Measurements from ENCODE around the gene HS2ST1.
"Not testable (repeated sequence)": the region's sequence is repeated elsewhere in the genome, so short reads cannot be mapped to it uniquely, and the experiment has no call there.

The HS2ST1 gene

GRCh38 chr1:87028576-87028975 is 114.1 kb downstream of the HS2ST1 start:
- no peak for DNase-seq

GRCh38 chr1:87030740-87031690 is 116.6 kb downstream of the HS2ST1 start:
- DNase-seq, result no peak

- DNase-seq, result no peak
These were observed 119.9 kb downstream of the HS2ST1 start for GRCh38 chr1:87034351-87034750.

- no peak for DNase-seq
These were observed 124.7 kb downstream of the HS2ST1 start for GRCh38 chr1:87039096-87039495.

- no peak for DNase-seq
These were observed 127.8 kb downstream of the HS2ST1 start for GRCh38 chr1:87042111-87042811.

- DNase-seq, result no peak
These were observed 130.0 kb downstream of the HS2ST1 start for GRCh38 chr1:87044424-87044823.

GRCh38 chr1:87044840-87045239 is 130.4 kb downstream of the HS2ST1 start:
- DNase-seq, result peak; percentile 48 to 71

- DNase-seq, result peak; percentile 61 to 64
These were observed 131.4 kb downstream of the HS2ST1 start for GRCh38 chr1:87045761-87046304.

- DNase-seq, result no peak
These were observed 132.5 kb downstream of the HS2ST1 start for GRCh38 chr1:87046951-87047350.

- DNase-seq, result no peak
These were observed 133.8 kb downstream of the HS2ST1 start for GRCh38 chr1:87048237-87048636.

- DNase-seq, result no peak
These were observed 137.5 kb downstream of the HS2ST1 start for GRCh38 chr1:87051965-87052364.

GRCh38 chr1:87052400-87052799 is 138.0 kb downstream of the HS2ST1 start:
- DNase-seq, result no peak

- DNase-seq, result no peak
These were observed 138.5 kb downstream of the HS2ST1 start for GRCh38 chr1:87052961-87053360.

GRCh38 chr1:87053446-87053845 is 139.0 kb downstream of the HS2ST1 start:
- no peak for DNase-seq

- DNase-seq, result no peak
These were observed 142.5 kb downstream of the HS2ST1 start for GRCh38 chr1:87056974-87057373.

- DNase-seq, result no peak
These were observed 143.9 kb downstream of the HS2ST1 start for GRCh38 chr1:87058343-87058649.

GRCh38 chr1:87061742-87062156 is 147.3 kb downstream of the HS2ST1 start:
- no peak for DNase-seq

- no peak for DNase-seq
These were observed 148.3 kb downstream of the HS2ST1 start for GRCh38 chr1:87062687-87063086.

- DNase-seq, result no peak
These were observed 149.9 kb downstream of the HS2ST1 start for GRCh38 chr1:87064309-87064708.

GRCh38 chr1:87064986-87065385 is 150.6 kb downstream of the HS2ST1 start:
- no peak for DNase-seq

- DNase-seq, result not testable (repeated sequence)
These were observed 152.3 kb downstream of the HS2ST1 start for GRCh38 chr1:87066708-87067107.

- no peak for DNase-seq
These were observed 158.0 kb downstream of the HS2ST1 start for GRCh38 chr1:87072411-87072810.

- no peak for DNase-seq
These were observed 158.5 kb downstream of the HS2ST1 start for GRCh38 chr1:87072904-87073303.

All from CD4-positive, alpha-beta T cell treated with Interferon alpha-2 for 1 hour (primary cell).